D341Med (cell line): ENCODE data around the gene STAG1.

Experiments used
- DNase-seq: peaks from one replicate; pipeline ENCODE4 v3.0.0; 2012; ENCODE audit warnings: low spot score

Gene STAG1

DNA sequence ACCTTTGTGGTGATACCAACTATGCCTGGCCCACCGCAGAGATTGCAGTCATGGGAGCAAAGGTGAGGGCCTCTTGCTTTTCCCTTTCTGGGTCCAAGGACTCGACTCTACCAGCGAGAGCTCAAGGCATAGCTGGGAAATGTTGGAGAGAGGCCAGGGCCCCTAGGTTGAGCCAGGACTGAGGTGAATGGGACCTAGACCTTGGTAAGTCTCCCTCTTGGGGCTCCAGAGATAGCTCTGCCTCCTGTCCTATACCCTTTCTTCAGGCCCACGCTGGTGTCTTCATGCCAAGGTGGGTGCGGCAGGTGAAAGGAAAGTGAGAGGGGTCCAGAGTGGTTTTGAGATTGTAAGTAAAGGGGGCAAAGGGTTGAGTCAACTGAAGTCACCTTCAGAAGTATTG lies 424.5 kb downstream of the STAG1 start:
- no peak for DNase-seq

DNA sequence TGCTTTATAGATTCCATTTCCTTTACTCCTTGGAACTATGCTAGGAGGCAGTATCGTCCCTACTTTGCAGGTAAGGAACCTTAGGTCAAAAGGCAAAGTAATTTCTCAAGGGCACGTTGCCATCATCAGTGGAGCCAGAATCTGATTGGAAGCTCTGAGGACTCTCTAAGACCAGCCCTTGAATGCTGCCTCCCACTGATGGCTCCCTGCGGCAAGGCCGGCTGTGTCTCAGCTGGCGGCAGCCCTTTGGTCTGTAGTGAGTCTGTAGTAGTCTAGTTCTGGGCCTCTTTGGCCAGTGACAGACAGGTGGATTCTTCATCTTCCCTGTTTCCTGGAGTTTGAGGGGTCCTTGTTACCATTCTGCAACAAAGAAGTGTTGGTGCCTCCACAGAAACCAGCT lies 425.9 kb downstream of the STAG1 start:
- no peak for DNase-seq

DNA sequence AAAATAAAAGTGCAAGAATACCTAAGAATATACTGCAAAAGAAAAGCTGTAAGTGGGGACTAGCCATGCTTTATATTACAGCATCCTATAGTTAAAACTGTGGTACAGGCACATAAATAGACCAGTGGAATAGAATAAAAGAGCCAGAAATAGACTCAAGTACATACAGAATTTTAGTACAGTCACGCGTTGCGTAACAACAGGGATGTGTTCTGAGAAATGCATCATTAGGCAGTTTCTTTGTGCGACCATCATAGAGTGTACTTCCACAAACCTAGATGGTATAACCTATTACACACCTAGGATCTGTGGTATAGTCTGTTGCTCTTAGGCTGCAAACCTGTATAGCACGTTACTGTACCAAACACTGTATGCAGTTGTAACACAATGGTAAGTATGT lies 440.2 kb downstream of the STAG1 start:
- no peak for DNase-seq

DNA sequence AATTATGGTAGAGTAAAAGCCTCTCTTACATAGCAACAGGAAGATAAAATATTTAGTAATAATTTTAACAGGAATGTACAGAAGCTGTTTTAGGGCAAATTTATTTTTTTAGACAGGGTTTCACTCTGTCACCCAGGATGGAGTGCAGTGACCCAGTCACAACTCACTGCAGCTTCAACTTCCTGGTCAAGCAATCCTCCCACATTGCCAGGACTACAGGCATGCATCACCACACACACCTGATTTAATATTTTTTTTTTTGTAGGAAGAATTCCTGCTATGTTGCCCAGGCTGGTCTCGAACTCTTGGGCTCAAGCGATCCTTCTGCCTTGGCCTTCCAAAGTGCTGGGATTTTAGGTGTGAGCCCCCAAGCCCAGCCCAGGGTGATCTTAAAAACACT lies 440.9 kb downstream of the STAG1 start:
- no peak for DNase-seq

DNA sequence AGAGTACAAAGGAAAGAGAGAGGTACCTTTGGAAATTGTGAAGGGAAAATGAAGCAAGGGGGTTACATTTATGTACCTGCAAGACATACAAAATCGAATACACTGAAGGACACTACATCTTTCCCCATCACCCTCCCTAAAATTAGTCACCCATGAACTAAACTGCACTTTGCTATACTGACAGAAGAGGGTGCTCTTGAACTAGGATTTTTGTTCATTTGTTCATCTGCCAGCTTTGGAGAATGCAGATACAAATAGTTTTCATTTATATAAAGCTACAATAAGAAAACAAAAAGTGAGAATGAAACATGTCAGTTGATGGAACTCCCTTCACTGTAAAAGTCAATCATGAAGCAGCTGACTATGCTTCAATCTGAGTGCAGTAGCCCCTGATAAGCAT lies 446.3 kb downstream of the STAG1 start:
- DNase-seq = no peak

DNA sequence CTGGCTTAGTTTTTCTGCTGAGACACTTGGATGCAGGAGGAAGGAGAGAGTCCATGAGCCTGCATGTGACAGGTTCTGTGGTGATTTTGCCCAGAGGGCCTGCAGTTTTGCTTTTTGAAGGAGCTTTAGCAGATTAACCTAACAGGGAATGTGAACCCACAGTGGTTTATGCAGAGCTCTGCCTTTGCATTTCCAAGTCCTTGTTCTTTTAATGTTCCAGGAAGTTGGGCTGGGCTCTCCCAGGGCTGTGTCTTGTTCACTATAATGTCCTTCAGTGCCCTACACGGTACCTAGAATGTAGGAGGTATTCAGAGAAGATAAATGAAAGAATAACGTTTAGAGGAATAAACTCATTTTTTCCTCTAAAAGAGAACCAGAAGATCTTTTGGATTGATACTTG lies 451.7 kb downstream of the STAG1 start:
- DNase-seq = no peak

DNA sequence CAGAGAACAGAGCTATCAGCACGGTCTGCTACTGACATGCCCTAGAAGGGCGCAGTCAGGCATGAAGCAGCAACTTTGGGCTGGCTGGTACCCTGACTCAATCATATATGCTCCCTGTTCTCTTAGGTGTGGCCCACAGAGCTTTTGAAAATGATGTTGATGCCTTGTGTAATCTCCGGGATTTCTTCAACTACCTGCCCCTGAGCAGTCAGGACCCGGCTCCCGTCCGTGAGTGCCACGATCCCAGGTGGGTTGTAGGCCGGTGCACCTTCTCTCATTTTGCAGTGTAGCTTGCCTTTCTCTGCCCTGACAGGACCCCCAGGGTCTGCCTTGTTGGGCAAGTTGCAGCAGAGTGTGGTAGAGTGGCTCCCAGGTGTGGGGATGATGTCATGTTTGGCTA lies 454.4 kb downstream of the STAG1 start:
- DNase-seq = no peak

DNA sequence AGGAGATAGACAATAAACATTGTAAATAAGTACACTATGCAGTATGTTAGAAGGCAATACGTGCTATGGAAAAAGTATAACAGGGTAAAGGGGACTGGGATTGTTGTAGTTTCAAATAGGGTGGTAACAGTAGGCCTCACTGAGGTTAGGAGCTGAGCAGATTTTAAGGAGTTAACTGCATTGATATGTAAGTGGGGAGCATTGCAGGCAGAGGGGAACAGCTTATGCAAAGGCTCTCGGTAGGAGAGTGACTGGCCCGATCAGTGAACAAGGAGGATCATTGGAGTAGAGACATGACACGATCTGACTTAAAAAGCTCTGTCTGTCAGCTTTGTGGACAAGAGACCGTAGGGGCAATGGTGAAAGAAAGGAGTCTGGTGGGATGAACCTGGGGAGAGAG lies 455.2 kb downstream of the STAG1 start:
- no peak for DNase-seq

DNA sequence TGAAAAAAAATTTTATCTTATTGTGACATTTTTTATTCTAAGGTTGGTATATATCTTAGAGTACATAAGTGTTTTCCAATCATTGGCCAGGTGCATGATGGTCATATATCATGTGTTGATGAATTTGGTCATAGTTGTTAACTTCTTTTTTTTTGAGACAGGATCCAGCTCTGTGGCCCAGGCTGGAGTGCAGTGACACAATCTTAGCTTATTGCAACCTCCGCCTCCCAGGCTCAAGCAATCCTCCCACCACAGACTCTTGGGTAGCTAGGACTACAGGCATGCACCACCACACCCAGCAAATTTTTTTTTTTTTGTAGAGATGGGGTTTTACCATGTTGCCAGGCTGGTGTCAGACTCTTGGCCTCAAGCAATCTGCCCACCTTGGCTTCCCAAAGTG lies 458.0 kb downstream of the STAG1 start:
- DNase-seq = no peak

DNA sequence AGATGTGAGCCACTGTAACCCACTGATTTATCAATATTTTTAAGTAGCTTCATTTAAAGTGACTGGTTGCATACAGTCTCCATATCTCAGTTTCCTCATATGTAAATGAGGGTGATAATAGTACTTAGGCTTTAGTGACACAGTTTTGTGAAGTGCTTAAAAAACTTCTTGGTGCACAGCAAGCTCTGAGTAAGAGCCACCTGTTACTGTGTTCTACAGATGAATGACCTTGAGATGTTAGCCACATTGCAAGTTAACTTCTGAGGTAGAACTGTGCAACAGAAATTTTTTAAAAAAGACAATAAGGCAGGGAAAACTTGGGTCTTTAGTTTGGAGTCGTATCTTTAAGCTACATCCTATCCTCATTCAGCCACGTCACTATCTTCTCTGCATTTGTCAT lies 458.9 kb downstream of the STAG1 start:
- no peak for DNase-seq

DNA sequence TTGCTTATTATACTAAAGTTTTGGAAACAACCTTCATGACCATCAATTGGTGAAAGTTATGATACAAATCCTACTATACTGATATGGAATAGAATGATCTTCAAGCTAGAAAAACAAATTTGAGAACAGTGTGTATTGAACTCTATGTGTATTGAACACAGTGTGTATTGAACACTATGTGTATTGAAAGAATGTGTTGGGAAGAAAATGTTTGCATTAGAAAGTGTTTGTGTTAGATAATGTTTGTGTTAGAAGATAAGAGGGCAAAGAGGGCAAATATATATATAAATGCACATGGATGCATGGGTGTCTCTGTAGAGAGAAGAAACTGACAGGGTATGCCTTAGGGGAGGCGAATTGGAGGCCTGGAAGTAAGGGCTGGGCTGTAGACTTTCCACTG lies 459.7 kb downstream of the STAG1 start:
- DNase-seq = no peak

DNA sequence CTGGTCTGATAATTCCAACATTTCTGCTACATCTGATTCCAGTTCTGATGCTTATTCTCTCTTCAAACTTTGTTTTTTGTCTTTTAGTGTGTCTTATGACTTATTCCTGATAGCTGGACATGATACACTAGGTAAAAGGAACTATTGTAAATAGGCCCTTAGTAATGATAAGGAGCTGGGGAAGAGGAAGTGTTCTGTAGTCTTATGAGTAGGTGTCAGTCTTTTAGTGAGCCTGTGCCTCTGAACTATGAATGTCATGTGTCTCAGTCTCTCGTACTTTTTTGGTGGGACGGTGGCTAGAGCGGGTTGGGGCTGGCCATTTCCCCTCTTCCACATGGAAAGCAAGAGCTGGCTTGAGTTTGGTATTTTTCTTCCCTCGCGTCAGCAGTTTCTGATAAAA lies 460.9 kb downstream of the STAG1 start:
- DNase-seq = no peak
